Astrocyte (in vitro differentiated cells and primary cell): ENCODE data around the gene SLC48A1. TPM values are rescaled to one million over a fixed set of nuclear protein-coding genes. Genes with fewer than 3 reads are reported as not detected.

Experiments used
- DNase-seq: peaks from one replicate; pipeline ENCODE4 v3.0.0-alpha.2; 2010; ENCODE audit warnings: low read depth
- FAIRE-seq: peaks from 2 replicates; lab custom pipeline; 2011; peaks lifted over from hg19 to GRCh38; lab: Jason Lieb, UNC
- H2AFZ ChIP-seq: 2 replicates; pipeline ENCODE4 v1.6.0; 2012; ENCODE audit warnings: low read depth, low read length, inconsistent platforms
- H3K27ac ChIP-seq: 2 replicates; pipeline ENCODE4 v1.5.1; 2011; ENCODE audit warnings: low read depth, low read length, inconsistent platforms
- H3K27me3 ChIP-seq: 2 replicates; pipeline ENCODE4 v1.6.0; 2011; ENCODE audit warnings: low read length, inconsistent platforms; ENCODE audit not compliant: insufficient read depth
- H3K36me3 ChIP-seq: 2 replicates; pipeline ENCODE4 v1.5.1; 2011; ENCODE audit warnings: low read length, inconsistent platforms; ENCODE audit not compliant: insufficient read depth
- H3K4me1 ChIP-seq: 2 replicates; pipeline ENCODE4 v1.5.1; 2011; ENCODE audit warnings: low read length, inconsistent platforms; ENCODE audit not compliant: insufficient read depth
- H3K4me2 ChIP-seq: 2 replicates; pipeline ENCODE4 v1.6.0; 2012; ENCODE audit warnings: low read length, inconsistent platforms
- H3K4me3 ChIP-seq: 2 replicates; pipeline ENCODE4 v1.5.1; 2011; ENCODE audit warnings: low read depth, mild to moderate bottlenecking, low read length, inconsistent platforms; ENCODE audit not compliant: insufficient read depth
- H3K79me2 ChIP-seq: 2 replicates; pipeline ENCODE4 v1.6.0; 2012; ENCODE audit warnings: mild to moderate bottlenecking, low read length, inconsistent platforms; ENCODE audit not compliant: insufficient read depth
- H3K9ac ChIP-seq: 2 replicates; pipeline ENCODE4 v1.6.0; 2012; ENCODE audit warnings: mild to moderate bottlenecking, low read length, inconsistent platforms
- H3K9me3 ChIP-seq: 2 replicates; pipeline ENCODE4 v1.5.1; 2012; ENCODE audit warnings: low read depth, mild to moderate bottlenecking, low read length, inconsistent platforms; ENCODE audit not compliant: insufficient read depth
- H4K20me1 ChIP-seq: 2 replicates; pipeline ENCODE4 v1.6.0; 2012; ENCODE audit warnings: low read length, inconsistent platforms; ENCODE audit not compliant: insufficient read depth
- H3K27ac Mint-ChIP-seq: one replicate; pipeline ENCODE4 v1.8.0; 2021; ENCODE audit warnings: mild to moderate bottlenecking, mixed read lengths; ENCODE audit not compliant: unreplicated experiment
- H3K27me3 Mint-ChIP-seq: one replicate; pipeline ENCODE4 v1.8.0; 2021; ENCODE audit warnings: low read depth, mixed read lengths; ENCODE audit not compliant: unreplicated experiment
- H3K36me3 Mint-ChIP-seq: one replicate; pipeline ENCODE4 v1.8.0; 2021; ENCODE audit warnings: low read depth, mixed read lengths; ENCODE audit not compliant: unreplicated experiment
- H3K4me1 Mint-ChIP-seq: one replicate; pipeline ENCODE4 v1.8.0; 2021; ENCODE audit warnings: low read depth, mixed read lengths; ENCODE audit not compliant: unreplicated experiment
- H3K4me3 Mint-ChIP-seq: one replicate; pipeline ENCODE4 v1.8.0; 2021; ENCODE audit warnings: mild to moderate bottlenecking, moderate library complexity, mixed read lengths; ENCODE audit not compliant: unreplicated experiment
- H3K9me3 Mint-ChIP-seq: one replicate; pipeline ENCODE4 v1.8.0; 2021; ENCODE audit warnings: mild to moderate bottlenecking, mixed read lengths; ENCODE audit not compliant: unreplicated experiment
- EZH2 ChIP-seq: IDR thresholded peaks from 2 replicates; pipeline ENCODE4 v1.6.1; 2012; ENCODE audit warnings: mild to moderate bottlenecking, low read length, inconsistent platforms; ENCODE audit not compliant: insufficient read depth
- total RNA-seq: library from RNA; stranded (reverse); gene quantifications from 2 replicates; pipeline ENCODE4 v1.2.1, GENCODE V29; 2021
- TF ChIP-seq, protein P1 (sequence below): IDR thresholded peaks from 2 replicates; pipeline ENCODE4 v1.5.1; 2011; ENCODE audit warnings: low read depth, mild to moderate bottlenecking, inconsistent platforms, low read length, moderate library complexity; ENCODE audit not compliant: insufficient read depth

SLC48A1 gene
- total RNA-seq, 1 donor from 2014 or later, result 23.8 TPM

DNA sequence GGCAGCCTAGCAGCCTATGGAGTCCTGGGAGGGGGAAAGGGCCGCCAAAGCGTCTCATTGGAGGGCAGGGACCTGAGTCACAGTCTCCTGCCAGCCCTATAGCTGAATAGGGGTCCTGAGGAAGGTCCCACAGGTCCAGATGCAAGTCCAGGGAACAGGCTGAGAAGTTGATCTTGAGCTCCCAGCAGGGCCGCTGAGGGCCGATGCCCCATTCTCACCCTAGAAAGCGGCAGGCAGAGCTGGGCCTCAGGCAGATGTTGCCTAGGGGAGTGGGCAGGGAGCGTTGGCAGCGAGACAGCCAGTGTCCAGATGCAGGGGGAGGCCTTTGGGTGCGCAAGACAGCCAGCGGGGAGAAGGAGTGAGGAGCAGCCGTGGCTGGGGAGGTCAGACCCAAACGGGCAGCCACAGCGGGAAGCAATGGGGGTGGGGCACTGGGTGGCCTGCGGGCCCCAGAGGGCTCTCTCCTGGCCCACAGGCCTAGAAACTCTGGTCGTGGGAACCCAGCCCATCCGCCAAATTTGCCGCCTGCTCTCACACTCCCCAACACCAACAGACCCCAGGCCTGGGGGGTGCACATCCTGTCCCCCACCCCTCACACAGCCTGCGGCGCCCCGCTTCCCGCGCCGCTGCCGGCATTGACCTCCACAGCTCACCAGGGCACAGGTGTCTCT is 45.6 kb downstream of the SLC48A1 start:
- Histone ChIP-seq H3K79me2 (peaks cover 66% of the 10 kb centered on the region), H3K4me1 (peaks cover 59% of the 10 kb centered on the region), H4K20me1 (peaks cover 55% of the 10 kb centered on the region), H3K27ac (peak overlapping the region; percentile 96), H3K4me3 (peak overlapping the region; percentile 88), H3K4me2 (peak overlapping the region; percentile 99), H3K36me3 (no peaks in the 10 kb centered on the region), H2AFZ (no peak overlapping the region), H3K27me3 (no peaks in the 10 kb centered on the region), H3K9me3 (no peaks in the 10 kb centered on the region), H3K9ac (peak overlapping the region; percentile 95)
- H3K4me3 Mint-ChIP-seq, result peak overlapping the region; percentile 93
- H3K36me3 Mint-ChIP-seq, result peaks cover 2% of the 10 kb centered on the region
- H3K27me3 Mint-ChIP-seq, result no peaks in the 10 kb centered on the region
- H3K4me1 Mint-ChIP-seq, result peaks cover 54% of the 10 kb centered on the region
- DNase-seq (no peak), FAIRE-seq (no peak)
- no peak for TF ChIP-seq EZH2
- TF ChIP-seq, protein P1, sequence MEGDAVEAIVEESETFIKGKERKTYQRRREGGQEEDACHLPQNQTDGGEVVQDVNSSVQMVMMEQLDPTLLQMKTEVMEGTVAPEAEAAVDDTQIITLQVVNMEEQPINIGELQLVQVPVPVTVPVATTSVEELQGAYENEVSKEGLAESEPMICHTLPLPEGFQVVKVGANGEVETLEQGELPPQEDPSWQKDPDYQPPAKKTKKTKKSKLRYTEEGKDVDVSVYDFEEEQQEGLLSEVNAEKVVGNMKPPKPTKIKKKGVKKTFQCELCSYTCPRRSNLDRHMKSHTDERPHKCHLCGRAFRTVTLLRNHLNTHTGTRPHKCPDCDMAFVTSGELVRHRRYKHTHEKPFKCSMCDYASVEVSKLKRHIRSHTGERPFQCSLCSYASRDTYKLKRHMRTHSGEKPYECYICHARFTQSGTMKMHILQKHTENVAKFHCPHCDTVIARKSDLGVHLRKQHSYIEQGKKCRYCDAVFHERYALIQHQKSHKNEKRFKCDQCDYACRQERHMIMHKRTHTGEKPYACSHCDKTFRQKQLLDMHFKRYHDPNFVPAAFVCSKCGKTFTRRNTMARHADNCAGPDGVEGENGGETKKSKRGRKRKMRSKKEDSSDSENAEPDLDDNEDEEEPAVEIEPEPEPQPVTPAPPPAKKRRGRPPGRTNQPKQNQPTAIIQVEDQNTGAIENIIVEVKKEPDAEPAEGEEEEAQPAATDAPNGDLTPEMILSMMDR, result no peak
- no peaks in the 10 kb centered on the region for H3K9me3 Mint-ChIP-seq
- peak overlapping the region; percentile 67 for H3K27ac Mint-ChIP-seq

DNA sequence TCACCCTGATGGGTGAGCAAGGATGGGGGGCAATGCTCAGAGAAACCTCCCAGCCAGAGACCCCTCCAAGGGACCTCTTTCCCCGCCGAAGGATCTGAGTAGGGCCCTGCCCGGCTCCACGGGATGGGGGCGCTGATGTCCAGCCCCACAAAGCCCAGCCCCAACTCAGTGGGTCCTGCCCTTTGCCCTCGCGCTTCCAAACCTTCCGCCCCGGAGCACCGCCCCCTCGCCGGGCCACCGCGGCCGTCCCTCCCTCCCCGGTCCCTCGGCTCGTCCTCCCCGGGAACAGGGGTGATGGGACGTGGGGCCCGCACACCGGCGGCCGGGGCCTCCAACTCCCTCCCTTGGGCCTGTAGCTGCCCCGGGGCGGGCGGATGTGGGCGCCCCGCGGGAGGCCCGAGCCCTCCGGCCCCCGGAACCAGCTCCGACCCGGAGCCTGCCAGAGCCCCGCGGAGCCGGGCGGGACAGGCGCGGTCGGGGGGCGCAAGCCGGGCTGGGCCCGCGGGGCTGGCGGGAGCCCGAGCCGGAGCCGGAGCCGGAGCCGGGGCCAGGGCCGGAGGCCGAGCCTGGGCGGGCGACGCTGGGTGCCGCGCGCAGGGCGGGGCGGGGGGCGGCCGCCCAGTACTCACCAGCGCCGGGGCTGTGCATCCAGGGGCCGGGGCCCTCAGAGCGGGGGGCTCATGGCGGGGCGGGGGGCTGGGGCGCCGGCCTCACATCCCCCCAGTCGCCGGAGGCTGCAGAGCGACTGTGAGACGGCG is 46.3 kb downstream of the SLC48A1 start:
- H3K27ac Mint-ChIP-seq, result peak overlapping the region; percentile 67
- peak overlapping the region; percentile 99 for H3K4me2 ChIP-seq
- DNase-seq, result no peak
- H3K9me3 ChIP-seq, result no peaks in the 10 kb centered on the region
- no peaks in the 10 kb centered on the region for H3K27me3 Mint-ChIP-seq
- H3K4me1 ChIP-seq, result peaks cover 52% of the 10 kb centered on the region
- H3K9me3 Mint-ChIP-seq, result no peaks in the 10 kb centered on the region
- TF ChIP-seq, protein P1, result no peak
- TF ChIP-seq EZH2, result no peak
- no peaks in the 10 kb centered on the region for H3K27me3 ChIP-seq
- H3K36me3 Mint-ChIP-seq, result peaks cover 2% of the 10 kb centered on the region
- peak overlapping the region; percentile 95 for H3K9ac ChIP-seq
- peaks cover 53% of the 10 kb centered on the region for H3K4me1 Mint-ChIP-seq
- FAIRE-seq, result no peak
- H3K4me3 Mint-ChIP-seq, result peak overlapping the region; percentile 93
- no peaks in the 10 kb centered on the region for H3K36me3 ChIP-seq
- H3K79me2 ChIP-seq, result peaks cover 59% of the 10 kb centered on the region
- peaks cover 48% of the 10 kb centered on the region for H4K20me1 ChIP-seq
- no peak overlapping the region for H2AFZ ChIP-seq
- peak overlapping the region; percentile 88 for H3K4me3 ChIP-seq
- peak overlapping the region; percentile 96 for H3K27ac ChIP-seq
